Fibroblast of lung (primary cell): ENCODE measurements around the gene GALNT18.

ENCODE experiments used
- EZH2 ChIP-seq: IDR thresholded peaks from 2 replicates; pipeline ENCODE4 v1.5.1; 2012; ENCODE audit warnings: low read length, control low read depth, mild to moderate bottlenecking; ENCODE audit errors: missing control alignments
- TF ChIP-seq, protein P1 (sequence below), 2 donors: IDR thresholded peaks in 1 of 2; conservative IDR thresholded peaks in 1 of 2; 1 replicate in 1 of 2; 2 replicates in 1 of 2; pipeline ENCODE4 v1.5.1; 2011 to 2012; ENCODE audit warnings: low read length in 2 of 2, control low read depth in 1 of 2, inconsistent platforms in 1 of 2, low read depth in 1 of 2, mild to moderate bottlenecking in 1 of 2

DNA sequence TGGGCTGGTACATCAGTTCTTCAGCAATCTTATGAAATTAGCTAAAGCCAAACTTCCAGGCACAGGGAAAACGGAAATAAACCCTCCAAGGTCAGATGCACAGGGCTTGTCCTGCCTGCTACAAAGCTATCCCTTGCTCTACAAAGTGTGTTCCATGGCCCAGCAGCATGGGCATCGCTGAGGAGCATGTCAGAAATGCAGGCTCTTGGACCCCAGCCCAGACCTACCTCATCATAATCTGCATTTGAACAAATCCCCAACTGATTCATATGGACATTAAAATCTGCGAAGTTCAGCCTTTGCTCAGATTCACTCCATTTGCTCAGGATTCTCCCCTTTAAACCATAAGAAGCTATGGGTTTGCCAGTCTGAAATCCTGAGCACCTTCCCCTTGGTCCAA is 139.1 kb downstream of the GALNT18 start:
- TF ChIP-seq, protein P1, sequence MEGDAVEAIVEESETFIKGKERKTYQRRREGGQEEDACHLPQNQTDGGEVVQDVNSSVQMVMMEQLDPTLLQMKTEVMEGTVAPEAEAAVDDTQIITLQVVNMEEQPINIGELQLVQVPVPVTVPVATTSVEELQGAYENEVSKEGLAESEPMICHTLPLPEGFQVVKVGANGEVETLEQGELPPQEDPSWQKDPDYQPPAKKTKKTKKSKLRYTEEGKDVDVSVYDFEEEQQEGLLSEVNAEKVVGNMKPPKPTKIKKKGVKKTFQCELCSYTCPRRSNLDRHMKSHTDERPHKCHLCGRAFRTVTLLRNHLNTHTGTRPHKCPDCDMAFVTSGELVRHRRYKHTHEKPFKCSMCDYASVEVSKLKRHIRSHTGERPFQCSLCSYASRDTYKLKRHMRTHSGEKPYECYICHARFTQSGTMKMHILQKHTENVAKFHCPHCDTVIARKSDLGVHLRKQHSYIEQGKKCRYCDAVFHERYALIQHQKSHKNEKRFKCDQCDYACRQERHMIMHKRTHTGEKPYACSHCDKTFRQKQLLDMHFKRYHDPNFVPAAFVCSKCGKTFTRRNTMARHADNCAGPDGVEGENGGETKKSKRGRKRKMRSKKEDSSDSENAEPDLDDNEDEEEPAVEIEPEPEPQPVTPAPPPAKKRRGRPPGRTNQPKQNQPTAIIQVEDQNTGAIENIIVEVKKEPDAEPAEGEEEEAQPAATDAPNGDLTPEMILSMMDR (conservative IDR thresholded peaks at IDR 0.05 in 1 of 2, IDR thresholded peaks at IDR 0.05 in 1 of 2; ENCODE audit: low read depth in 1 of 2, low read length in 2 of 2) = no peak
- no peak for TF ChIP-seq EZH2
